Lung (tissue), 12 donors: ENCODE measurements around the gene CCDC92. TPM values are rescaled to one million over a fixed set of nuclear protein-coding genes. Genes with fewer than 3 reads are reported as not detected.
A peak's percentile ranks its signal among the peaks of the same experiment; 100 is the strongest.

Experiments
- ATAC-seq: fragments of 200-7000 bp; cut with Tn5 transposase; one replicate; pipeline ENCODE4 v1.9.1; 2020; ENCODE audit warnings: moderate number of reproducible peaks; ENCODE audit not compliant: insufficient read depth, low FRiP score
- DNase-seq, 3 donors: peaks; one replicate each; pipeline ENCODE4 v3.0.0-alpha.2; 2013 to 2017
- H3K27ac ChIP-seq, 2 donors: one replicate each; pipeline ENCODE4 v1.5.1; 2013; ENCODE audit warnings: mild to moderate bottlenecking in 2 of 2, moderate library complexity in 2 of 2, control low read depth in 1 of 2, inconsistent platforms in 1 of 2, low read depth in 1 of 2, low read length in 1 of 2
- H3K27me3 ChIP-seq, 3 donors: one replicate each; pipeline ENCODE4 v1.5.1; 2013; ENCODE audit warnings: low read length in 2 of 3; ENCODE audit not compliant: control insufficient read depth in 3 of 3, insufficient read depth in 3 of 3
- H3K36me3 ChIP-seq, 4 donors: one replicate each; pipeline ENCODE4 v1.5.1; 2013; ENCODE audit warnings: low read length in 4 of 4, mild to moderate bottlenecking in 1 of 4, moderate library complexity in 1 of 4; ENCODE audit not compliant: control insufficient read depth in 4 of 4, insufficient read depth in 4 of 4
- H3K4me1 ChIP-seq, 5 donors: one replicate each; pipeline ENCODE4 v1.5.1; 2013; ENCODE audit warnings: low read length in 5 of 5, mild to moderate bottlenecking in 2 of 5, moderate library complexity in 1 of 5; ENCODE audit not compliant: control insufficient read depth in 5 of 5, insufficient read depth in 5 of 5
- H3K4me3 ChIP-seq: one replicate; pipeline ENCODE4 v1.5.1; 2013; ENCODE audit warnings: mild to moderate bottlenecking, control low read depth, moderate library complexity
- H3K9ac ChIP-seq, 2 donors: one replicate each; pipeline ENCODE4 v1.5.1; 2013; ENCODE audit warnings: low read length in 2 of 2, control low read depth in 1 of 2; ENCODE audit not compliant: insufficient read depth in 1 of 2
- H3K9me3 ChIP-seq, 4 donors: one replicate each; pipeline ENCODE4 v1.5.1; 2013; ENCODE audit warnings: low read length in 3 of 4, mild to moderate bottlenecking in 1 of 4, moderate library complexity in 1 of 4; ENCODE audit not compliant: control insufficient read depth in 4 of 4, insufficient read depth in 3 of 4
- WGBS, 2 donors: extraction: QIAGEN DNeasy Blood & Tissue Kit; methylation state at CpG; one replicate each; pipeline ENCODE4 v1.1.7; 2013; 5-methylcytosine and 5-hydroxymethylcytosine counted together
- polyA plus RNA-seq, 2 donors: library from polyadenylated mRNA; stranded (reverse); fragments of 200-250 nt; gene quantifications; one replicate each; pipeline ENCODE4 v1.2.1, GENCODE V29; 2013
- total RNA-seq, 2 donors: library from RNA; depleted of rRNA in 1 of 2; stranded (reverse); fragments of >200 nt in 1 of 2; gene quantifications; one replicate each; pipeline ENCODE4 v1.2.1, GENCODE V29; 2014 to 2021
- TF ChIP-seq, protein P1 (sequence below): IDR thresholded peaks from 2 replicates; pipeline ENCODE4 v1.5.1; 2012; ENCODE audit warnings: mild to moderate bottlenecking; ENCODE audit errors: control extremely low read depth, extremely low read depth
- donor health status: control.
- donor health status: control.
- donor health status: Bipolar disorder and iron deficiency.
- donor health status: healthy.
- donor health status: DM: yes; HTN: yes; CAD: no.

The CCDC92 gene
- total and polyA plus RNA-seq, 4 donors = 17.7 to 55.5 (median 34.8) TPM

DNA sequence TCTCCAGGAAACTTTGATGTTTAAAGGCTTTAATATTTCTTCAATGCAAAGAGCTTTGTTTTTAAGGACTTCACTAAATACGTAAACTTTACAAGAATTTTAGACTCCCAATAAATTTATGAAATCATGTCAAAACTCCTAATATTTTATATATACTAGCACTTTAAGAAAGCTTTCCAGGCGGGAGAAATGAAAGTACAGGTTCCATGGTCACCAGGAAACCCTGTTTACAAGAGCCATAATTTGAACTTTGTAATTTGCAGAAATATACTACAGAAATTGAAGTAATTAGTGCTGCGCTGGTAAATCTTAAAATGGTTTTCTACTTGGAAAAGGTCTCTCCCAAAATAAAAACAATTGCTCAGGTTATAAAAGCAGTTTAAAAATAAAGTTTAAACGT, 8.8 kb downstream of the CCDC92 start:
- H3K9ac ChIP-seq = no peak overlapping the region
- peaks cover 2 to 16% (median 7%) of the 10 kb centered on the region in 5 donors for H3K4me1 ChIP-seq
- no peak overlapping the region for H3K27ac ChIP-seq
- H3K4me3 ChIP-seq = no peak overlapping the region
- ATAC-seq (no peak), DNase-seq (no peak)
- H3K27me3 ChIP-seq = no peaks in the 10 kb centered on the region
- WGBS, 2 donors = 90 to 92% methylated on average over 4 of the region's 4 CpGs
- TF ChIP-seq, protein P1, sequence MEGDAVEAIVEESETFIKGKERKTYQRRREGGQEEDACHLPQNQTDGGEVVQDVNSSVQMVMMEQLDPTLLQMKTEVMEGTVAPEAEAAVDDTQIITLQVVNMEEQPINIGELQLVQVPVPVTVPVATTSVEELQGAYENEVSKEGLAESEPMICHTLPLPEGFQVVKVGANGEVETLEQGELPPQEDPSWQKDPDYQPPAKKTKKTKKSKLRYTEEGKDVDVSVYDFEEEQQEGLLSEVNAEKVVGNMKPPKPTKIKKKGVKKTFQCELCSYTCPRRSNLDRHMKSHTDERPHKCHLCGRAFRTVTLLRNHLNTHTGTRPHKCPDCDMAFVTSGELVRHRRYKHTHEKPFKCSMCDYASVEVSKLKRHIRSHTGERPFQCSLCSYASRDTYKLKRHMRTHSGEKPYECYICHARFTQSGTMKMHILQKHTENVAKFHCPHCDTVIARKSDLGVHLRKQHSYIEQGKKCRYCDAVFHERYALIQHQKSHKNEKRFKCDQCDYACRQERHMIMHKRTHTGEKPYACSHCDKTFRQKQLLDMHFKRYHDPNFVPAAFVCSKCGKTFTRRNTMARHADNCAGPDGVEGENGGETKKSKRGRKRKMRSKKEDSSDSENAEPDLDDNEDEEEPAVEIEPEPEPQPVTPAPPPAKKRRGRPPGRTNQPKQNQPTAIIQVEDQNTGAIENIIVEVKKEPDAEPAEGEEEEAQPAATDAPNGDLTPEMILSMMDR = no peak
- peaks cover 2 to 8% (median 3%) of the 10 kb centered on the region in 4 donors for H3K36me3 ChIP-seq
- no peaks in the 10 kb centered on the region for H3K9me3 ChIP-seq

DNA sequence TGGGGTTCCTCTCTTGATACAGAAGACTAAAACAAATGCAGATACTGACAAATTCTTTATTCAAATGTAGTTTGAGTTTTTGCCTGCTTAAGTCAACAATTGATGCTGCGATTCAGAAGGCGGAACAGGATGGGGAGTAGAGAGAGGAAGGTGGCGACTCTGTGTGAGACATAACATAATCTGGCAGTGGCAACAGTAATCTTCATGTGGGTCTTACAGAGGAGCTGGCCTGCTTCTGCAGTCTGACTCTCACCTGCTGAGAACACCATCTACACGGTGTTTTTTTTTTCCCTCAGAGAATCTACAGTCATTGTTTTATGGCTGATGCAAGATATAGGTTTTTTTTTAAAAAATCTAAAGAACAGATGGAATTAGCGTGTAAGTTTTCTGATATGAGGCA, 10.1 kb downstream of the CCDC92 start:
- no peaks in the 10 kb centered on the region for H3K9me3 ChIP-seq
- H3K27ac ChIP-seq = no peak overlapping the region
- peaks cover 3 to 12% (median 5%) of the 10 kb centered on the region in 4 donors for H3K36me3 ChIP-seq
- TF ChIP-seq, protein P1 = no peak
- DNase-seq = no peak
- no peak for ATAC-seq
- 78 to 80% methylated on average over 5 of the region's 5 CpGs for WGBS, 2 donors
- H3K9ac ChIP-seq = no peak overlapping the region
- H3K27me3 ChIP-seq = no peaks in the 10 kb centered on the region
- peaks cover 4 to 20% (median 7%) of the 10 kb centered on the region in 5 donors for H3K4me1 ChIP-seq
- H3K4me3 ChIP-seq = no peak overlapping the region

DNA sequence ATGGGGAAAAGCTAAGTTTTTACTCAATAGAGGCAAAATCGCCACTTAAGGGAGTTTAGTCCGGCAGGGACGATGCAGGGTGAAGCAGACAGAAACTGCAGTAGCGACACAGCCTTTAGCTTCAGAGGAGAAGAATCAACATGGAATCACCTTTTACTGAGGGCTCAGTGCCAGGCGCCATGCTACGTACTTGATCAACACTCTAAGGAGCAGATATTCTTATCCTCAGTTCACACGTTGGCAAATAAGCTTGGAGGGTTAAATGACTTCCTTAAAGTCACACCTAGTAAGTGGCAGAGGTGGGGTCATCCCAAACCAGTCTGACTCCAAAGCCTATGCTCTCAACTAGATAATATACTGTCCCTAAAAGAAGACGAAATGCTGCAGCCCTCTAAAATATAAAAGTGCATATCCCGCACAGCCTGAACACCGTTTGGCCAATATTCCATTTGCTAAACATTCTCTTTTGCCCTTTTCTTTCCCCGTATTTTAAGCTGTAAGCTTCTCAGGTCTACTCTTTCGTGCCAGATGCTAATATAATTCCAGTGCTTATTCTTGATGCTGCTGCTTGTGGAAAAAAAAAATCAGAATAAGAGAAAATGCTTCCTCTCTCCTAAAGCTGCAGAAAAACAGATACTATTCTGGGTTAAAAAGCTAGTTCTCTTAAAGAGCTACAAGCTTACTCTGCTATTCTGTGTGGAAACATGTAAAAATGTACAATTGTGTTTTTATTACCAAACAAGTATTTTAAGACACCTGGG, 10.9 kb downstream of the CCDC92 start:
- Histone ChIP-seq H3K36me3 (peaks cover 3 to 9% (median 5%) of the 10 kb centered on the region in 4 donors), H3K4me3 (no peak overlapping the region), H3K9ac (peak overlapping the region in 1 of 2 donors; percentile 16), H3K27ac (no peak overlapping the region), H3K4me1 (peaks cover 4 to 20% (median 7%) of the 10 kb centered on the region in 5 donors), H3K27me3 (no peaks in the 10 kb centered on the region), H3K9me3 (no peaks in the 10 kb centered on the region)
- WGBS, 2 donors = 64 to 82% methylated on average over 12 of the region's 12 CpGs
- ATAC-seq = peak; percentile 11
- TF ChIP-seq, protein P1 = no peak
- no peak for DNase-seq

DNA sequence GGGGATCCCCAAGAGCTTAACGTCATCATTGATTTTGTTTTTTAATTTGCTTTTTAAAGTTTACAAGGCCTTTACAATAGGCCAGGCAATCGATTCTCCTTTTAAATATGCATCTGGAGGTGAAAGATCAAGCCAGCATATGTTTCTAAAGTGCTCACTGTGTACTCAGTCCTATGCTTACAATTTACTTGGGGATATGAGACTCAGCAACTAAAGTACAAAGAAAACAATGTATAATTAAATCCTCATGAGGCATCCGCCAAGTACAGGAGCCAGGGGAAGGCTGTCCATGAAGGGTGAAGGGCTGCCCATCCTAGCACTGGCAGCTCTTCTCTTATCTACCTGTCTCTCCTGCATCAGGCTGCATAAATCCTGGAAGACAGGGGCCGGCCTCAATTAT, 11.8 kb downstream of the CCDC92 start:
- DNase-seq (no peak), ATAC-seq (no peak)

More for the DNA sequence above, 11.8 kb downstream of the CCDC92 start:
- WGBS, 2 donors = 89 to 95% methylated on average over 4 of the region's 4 CpGs
- Histone ChIP-seq H3K27me3 (no peaks in the 10 kb centered on the region), H3K4me3 (no peak overlapping the region), H3K27ac (no peak overlapping the region), H3K9me3 (no peaks in the 10 kb centered on the region), H3K36me3 (peaks cover 3 to 9% (median 5%) of the 10 kb centered on the region in 4 donors), H3K4me1 (peaks cover 4 to 20% (median 7%) of the 10 kb centered on the region in 5 donors), H3K9ac (no peak overlapping the region)
- TF ChIP-seq, protein P1 = no peak
